Liver (tissue), 1 donor: ENCODE measurements around the gene PARM1.

Source experiments
- SP1 ChIP-seq: IDR thresholded peaks from 2 replicates; pipeline ENCODE4 v1.6.1; 2018; ENCODE audit warnings: antibody characterized with exemption, mild to moderate bottlenecking
- TAF1 ChIP-seq: conservative IDR thresholded peaks from 2 replicates; pipeline ENCODE4 v1.6.1; 2016; ENCODE audit warnings: antibody characterized with exemption, mild to moderate bottlenecking
- donor health status: healthy.

DNA sequence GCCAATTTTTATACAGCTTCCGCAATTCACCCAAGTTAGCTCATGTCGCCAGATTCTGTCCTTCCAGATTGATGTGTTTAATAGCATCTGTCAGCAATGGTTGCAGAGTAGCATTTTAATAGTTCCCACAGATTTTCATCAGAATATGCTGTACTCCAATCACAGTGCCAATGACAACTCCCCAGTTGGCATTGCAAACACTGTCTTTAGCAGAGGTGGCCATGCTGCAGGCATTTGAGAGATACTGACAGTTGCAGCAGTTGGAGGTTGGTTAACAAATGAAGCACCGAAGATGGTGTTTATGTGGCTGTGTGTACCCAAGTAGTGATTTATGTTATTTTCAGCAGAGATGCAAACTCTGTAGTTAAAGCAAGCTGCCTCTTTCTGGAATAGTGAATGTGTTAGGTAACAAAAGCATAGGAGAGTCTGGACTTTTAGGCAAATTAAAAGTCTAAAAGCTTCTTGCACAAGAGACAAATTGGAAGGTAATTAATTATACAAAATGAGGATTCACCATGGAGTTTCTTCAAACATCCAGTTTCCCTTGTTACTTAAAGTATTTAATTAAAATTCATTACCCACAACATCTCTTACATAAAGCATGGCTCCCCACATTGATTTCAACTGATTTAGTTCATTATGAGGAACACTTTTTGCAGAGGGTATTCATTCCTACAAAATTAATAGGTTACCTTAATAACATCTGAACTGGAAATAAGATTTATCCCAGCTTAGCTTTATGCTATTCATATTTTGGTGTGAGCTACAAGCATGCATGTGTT is 65.2 kb downstream of the PARM1 start:
- TF ChIP-seq SP1, result no peak
- no peak for TF ChIP-seq TAF1
